Transverse colon (tissue), 3 donors: Measurements from ENCODE around the gene KIF5A.

ENCODE experiments used
- POLR2A ChIP-seq: fragments of 450-650 bp; IDR thresholded peaks from one replicate; pipeline ENCODE4 v1.6.1; 2016; ENCODE audit warnings: antibody characterized with exemption, mild to moderate bottlenecking, moderate library complexity
- TF ChIP-seq, protein P1 (sequence below), 5 experiments: fragments of 200-600 bp in 3 of 5; fragments of 450-650 bp in 2 of 5; sonication (generic) in 3 of 5; IDR thresholded peaks; 1 replicate in 2 of 5; 2 replicates in 3 of 5; pipeline ENCODE4 v1.5.1; 2016 to 2017; ENCODE audit warnings: antibody characterized with exemption in 5 of 5, inconsistent platforms in 3 of 5, mild to moderate bottlenecking in 2 of 5, moderate library complexity in 1 of 5

DNA sequence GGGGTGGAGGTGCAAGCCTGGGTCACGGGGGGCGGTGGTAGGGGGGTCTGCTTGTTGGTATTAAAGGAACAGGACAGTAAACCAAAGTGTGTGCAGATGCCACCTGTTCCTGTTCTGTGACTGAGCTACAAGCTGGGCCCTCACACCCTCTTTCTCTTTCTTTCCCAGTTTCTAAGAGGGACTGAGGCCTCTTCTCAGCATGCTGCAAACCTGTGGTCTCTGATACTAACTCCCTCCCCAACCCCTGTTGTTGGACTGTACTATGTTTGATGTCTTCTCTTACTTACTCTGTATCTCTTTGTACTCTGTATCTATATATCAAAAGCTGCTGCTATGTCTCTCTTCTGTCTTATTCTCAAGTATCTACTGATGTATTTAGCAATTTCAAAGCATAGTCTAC is 34.2 kb downstream of the KIF5A start:
- TF ChIP-seq, protein P1, sequence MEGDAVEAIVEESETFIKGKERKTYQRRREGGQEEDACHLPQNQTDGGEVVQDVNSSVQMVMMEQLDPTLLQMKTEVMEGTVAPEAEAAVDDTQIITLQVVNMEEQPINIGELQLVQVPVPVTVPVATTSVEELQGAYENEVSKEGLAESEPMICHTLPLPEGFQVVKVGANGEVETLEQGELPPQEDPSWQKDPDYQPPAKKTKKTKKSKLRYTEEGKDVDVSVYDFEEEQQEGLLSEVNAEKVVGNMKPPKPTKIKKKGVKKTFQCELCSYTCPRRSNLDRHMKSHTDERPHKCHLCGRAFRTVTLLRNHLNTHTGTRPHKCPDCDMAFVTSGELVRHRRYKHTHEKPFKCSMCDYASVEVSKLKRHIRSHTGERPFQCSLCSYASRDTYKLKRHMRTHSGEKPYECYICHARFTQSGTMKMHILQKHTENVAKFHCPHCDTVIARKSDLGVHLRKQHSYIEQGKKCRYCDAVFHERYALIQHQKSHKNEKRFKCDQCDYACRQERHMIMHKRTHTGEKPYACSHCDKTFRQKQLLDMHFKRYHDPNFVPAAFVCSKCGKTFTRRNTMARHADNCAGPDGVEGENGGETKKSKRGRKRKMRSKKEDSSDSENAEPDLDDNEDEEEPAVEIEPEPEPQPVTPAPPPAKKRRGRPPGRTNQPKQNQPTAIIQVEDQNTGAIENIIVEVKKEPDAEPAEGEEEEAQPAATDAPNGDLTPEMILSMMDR (IDR thresholded peaks at IDR 0.05), result no peak
- TF ChIP-seq POLR2A, result no peak
